ENCODE data around the gene ACAD8.

ACAD8 gene

DNA sequence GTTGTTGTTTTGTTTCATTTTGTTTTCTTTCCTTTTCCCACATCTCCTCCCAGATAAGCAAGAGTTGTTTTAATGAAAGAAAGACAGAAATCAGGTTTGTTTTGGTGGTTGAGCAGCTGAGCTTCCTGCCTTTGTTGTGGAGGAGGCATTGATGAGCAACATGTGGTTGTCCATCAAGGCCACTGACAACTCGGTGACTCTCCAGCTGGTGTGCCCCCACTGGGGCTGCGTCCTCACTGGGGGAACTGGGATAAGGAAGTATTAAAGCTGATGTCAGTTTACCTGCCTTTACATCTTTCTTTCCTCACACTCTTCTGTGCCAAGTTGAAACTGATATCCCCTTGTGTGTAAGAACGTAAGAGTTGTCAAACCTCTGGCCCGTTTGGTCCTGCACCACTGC is 23.0 kb upstream of the ACAD8 start:
- DNase-seq (ENCODE audit: low read depth), result no peak
- no peak overlapping the region for H3K4me3 ChIP-seq (ENCODE audit: low read length)
- TF ChIP-seq, protein P1, sequence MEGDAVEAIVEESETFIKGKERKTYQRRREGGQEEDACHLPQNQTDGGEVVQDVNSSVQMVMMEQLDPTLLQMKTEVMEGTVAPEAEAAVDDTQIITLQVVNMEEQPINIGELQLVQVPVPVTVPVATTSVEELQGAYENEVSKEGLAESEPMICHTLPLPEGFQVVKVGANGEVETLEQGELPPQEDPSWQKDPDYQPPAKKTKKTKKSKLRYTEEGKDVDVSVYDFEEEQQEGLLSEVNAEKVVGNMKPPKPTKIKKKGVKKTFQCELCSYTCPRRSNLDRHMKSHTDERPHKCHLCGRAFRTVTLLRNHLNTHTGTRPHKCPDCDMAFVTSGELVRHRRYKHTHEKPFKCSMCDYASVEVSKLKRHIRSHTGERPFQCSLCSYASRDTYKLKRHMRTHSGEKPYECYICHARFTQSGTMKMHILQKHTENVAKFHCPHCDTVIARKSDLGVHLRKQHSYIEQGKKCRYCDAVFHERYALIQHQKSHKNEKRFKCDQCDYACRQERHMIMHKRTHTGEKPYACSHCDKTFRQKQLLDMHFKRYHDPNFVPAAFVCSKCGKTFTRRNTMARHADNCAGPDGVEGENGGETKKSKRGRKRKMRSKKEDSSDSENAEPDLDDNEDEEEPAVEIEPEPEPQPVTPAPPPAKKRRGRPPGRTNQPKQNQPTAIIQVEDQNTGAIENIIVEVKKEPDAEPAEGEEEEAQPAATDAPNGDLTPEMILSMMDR (conservative IDR thresholded peaks at IDR 0.05; ENCODE audit: low read length), result no peak

DNA sequence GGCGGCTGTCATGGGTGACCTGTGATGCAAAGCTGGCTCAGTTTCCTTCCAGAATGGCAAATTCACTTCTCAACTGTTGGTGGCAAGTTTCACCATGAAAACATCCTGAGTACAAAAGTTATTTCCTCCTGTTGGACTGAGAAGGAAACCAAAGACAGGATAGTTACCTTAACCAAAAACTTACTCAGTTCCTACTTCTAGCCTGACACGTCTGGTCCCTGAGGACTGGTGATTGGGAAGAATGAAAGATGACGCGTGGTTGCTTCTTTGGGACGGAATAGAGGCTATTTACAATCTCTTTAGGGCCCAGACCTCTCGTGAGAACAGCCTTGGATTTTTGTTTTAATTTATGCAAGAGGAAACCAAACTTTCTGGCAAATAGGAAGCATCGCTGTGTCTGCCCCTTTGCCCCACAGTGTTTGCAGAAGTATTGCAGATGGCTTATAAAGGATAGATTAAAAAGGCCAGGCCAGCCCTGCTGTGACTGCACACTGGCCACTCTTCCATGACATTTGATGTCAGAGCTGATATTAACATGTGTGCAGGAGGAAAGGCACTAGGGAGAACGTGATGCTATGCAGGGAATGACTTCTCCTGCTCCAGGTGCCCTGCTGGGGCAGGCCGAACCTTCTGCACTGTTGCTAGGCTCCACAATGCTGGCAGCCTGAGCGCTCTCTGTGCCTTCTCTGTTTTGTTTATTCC is 21.3 kb upstream of the ACAD8 start:
- TF ChIP-seq, protein P1 (conservative IDR thresholded peaks at IDR 0.05; ENCODE audit: low read length), result no peak
- no peak overlapping the region for H3K4me3 ChIP-seq (ENCODE audit: low read length)
- no peak for DNase-seq (ENCODE audit: low read depth)

DNA sequence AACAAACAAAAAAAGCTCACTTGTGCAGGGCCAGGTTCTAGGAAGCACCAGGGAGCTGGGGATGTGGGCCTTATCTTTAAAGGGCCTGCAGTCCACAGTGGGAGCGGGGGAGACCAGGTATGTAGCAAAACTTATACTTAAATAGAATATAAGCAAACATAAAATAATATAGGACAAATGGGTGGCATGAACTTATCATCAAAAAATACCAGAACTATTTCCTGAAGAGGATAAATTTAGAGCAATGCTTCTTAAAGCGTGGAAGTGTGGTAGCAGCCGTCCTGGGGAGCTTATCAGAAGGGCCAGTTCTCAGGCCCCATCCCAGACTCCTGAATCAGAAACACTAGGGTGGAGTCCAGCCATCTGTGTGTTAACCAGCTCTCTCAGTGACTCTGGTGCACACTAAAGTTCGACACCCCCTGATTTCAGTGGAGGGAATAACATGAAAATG is 19.6 kb upstream of the ACAD8 start:
- TF ChIP-seq, protein P1 (conservative IDR thresholded peaks at IDR 0.05; ENCODE audit: low read length), result no peak
- DNase-seq (ENCODE audit: low read depth), result no peak
- no peak overlapping the region for H3K4me3 ChIP-seq (ENCODE audit: low read length)

DNA sequence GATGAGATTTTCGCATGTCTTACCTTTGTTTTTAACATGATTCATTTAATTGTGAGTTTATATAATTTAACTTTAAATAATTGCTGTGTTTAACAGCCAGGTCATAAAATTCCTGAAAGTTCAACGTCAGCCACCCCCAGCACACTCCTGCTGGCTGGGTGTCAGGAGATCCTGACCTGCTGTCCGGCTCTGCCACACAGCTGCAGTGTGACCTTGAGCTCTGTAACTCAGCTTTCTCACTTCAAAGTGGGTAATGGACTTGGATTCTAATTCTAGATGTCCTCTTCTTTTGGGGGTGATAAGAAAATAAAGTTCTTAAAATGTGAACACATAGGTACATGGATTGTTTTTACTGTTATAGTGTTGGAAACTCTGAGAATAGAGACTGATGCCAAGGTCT is 18.0 kb upstream of the ACAD8 start:
- DNase-seq (ENCODE audit: low read depth), result no peak
- no peak overlapping the region for H3K4me3 ChIP-seq (ENCODE audit: low read length)
- TF ChIP-seq, protein P1 (conservative IDR thresholded peaks at IDR 0.05; ENCODE audit: low read length), result no peak

DNA sequence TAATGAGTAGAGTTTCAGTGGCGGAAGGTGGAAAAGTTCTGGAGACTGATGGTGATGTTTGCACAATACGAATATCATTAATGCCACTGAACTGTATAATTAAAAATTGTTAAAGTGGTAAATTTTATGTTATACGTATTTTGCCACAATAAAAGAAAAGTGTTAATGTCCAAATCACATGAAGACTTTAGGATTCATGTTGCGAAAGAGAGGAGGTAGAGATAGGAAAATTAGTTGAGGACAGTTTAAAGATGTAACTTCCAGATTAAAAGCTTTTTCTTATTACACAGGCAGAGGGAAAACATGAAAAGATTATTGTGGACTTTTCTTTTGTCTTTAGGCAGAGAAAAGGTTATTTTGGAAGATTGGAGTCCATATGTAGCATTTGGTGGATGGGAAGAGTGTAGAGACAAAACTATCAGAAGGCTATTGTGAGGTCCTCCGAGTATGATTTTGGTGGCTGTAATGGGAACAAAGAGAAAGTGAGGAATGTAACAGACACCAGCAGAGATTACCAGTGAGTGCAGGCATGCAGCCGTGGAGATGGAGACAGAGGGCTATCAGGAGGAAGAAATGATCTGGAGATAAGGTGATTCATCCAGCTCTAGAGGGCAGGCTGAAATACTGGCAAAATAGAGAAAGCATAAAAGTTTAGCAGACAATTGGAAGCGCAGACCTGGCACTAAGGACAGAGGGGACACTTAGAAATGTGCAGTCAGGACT is 16.4 kb upstream of the ACAD8 start:
- no peak overlapping the region for H3K4me3 ChIP-seq (ENCODE audit: low read length)
- DNase-seq (ENCODE audit: low read depth), result no peak
- TF ChIP-seq, protein P1 (conservative IDR thresholded peaks at IDR 0.05; ENCODE audit: low read length), result no peak

DNA sequence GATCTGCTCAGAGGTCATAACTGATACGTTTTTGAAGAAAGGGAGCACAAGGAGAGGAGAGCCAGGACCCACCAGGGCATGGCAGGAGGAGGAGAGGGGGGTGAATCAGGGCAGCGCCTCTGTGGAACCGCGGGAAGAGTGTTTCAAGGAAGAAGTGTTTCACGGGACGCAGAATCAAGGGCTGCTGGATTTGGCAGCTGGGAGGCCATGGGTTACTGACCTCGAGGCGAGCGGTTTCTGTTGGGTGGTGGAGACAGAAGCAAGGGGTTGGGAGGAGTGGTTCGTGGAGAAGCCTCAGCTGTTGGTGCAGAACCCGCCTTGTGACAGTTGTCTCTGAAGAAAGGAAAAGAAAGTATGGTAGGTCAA is 15.8 kb upstream of the ACAD8 start:
- H3K4me3 ChIP-seq (ENCODE audit: low read length), result no peak overlapping the region
- TF ChIP-seq, protein P1 (conservative IDR thresholded peaks at IDR 0.05; ENCODE audit: low read length), result no peak
- DNase-seq (ENCODE audit: low read depth), result no peak

DNA sequence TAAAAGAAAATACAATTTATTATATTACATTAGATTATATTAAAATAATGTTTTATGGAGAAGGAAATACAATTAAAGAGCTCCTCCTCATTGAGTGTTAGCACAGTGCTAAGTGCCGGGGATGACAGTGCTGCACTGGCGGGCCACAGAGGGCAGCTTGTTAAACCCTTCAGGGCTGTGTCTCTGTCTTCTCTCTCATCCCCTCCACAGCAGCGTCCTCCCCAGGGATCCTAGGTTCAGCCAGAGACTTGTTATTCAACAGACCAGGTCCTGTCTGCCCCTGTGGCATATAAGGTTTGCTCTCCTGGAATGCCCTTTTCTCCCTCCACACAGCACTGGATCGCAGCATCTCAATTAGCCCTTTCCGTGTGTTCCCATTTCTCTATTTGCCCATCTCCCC is 14.4 kb upstream of the ACAD8 start:
- TF ChIP-seq, protein P1 (conservative IDR thresholded peaks at IDR 0.05; ENCODE audit: low read length), result no peak
- no peak overlapping the region for H3K4me3 ChIP-seq (ENCODE audit: low read length)
- DNase-seq (ENCODE audit: low read depth), result no peak

Measured in AG10803 (cell line).